Gastrocnemius medialis (tissue), 4 donors: Measurements from ENCODE around the gene NAPB.

ENCODE experiments used
- POLR2A ChIP-seq, 2 donors: fragments of 450-650 bp; IDR thresholded peaks; one replicate each; pipeline ENCODE4 v1.6.1; 2017; ENCODE audit warnings: antibody characterized with exemption in 2 of 2, mild to moderate bottlenecking in 2 of 2, moderate library complexity in 2 of 2
- TF ChIP-seq, protein P1 (sequence below), 5 experiments: fragments of 450-650 bp in 3 of 5; fragments of 200-600 bp in 2 of 5; sonication (generic) in 2 of 5; IDR thresholded peaks in 4 of 5; conservative IDR thresholded peaks in 1 of 5; 1 replicate in 4 of 5; 2 replicates in 1 of 5; pipeline ENCODE4 v1.5.1; 2016 to 2019; ENCODE audit warnings: antibody characterized with exemption in 5 of 5, mild to moderate bottlenecking in 3 of 5, moderate library complexity in 3 of 5

DNA sequence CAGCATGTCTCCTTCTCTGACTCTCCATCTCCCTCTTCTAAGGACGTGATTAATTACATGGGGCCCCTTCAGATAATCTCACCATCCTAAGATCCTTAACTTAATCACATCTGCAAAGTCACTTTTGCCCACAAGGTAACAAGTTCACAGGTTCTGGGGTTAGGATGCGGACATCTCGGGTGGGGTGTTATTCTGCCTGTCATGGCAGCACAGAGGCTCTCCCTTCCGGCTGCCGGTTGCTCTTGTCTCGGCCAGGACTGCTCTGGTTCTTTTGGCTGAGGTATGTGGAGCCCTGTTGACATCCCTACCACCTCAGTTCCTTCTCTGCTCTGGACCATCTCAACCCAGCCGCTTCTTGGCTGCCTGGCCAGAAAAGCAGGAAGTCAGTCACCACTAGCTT, 35.6 kb upstream of the NAPB start:
- TF ChIP-seq, protein P1, sequence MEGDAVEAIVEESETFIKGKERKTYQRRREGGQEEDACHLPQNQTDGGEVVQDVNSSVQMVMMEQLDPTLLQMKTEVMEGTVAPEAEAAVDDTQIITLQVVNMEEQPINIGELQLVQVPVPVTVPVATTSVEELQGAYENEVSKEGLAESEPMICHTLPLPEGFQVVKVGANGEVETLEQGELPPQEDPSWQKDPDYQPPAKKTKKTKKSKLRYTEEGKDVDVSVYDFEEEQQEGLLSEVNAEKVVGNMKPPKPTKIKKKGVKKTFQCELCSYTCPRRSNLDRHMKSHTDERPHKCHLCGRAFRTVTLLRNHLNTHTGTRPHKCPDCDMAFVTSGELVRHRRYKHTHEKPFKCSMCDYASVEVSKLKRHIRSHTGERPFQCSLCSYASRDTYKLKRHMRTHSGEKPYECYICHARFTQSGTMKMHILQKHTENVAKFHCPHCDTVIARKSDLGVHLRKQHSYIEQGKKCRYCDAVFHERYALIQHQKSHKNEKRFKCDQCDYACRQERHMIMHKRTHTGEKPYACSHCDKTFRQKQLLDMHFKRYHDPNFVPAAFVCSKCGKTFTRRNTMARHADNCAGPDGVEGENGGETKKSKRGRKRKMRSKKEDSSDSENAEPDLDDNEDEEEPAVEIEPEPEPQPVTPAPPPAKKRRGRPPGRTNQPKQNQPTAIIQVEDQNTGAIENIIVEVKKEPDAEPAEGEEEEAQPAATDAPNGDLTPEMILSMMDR (IDR thresholded peaks at IDR 0.05 in 4 of 5, conservative IDR thresholded peaks at IDR 0.05 in 1 of 5): no peak
- no peak for TF ChIP-seq POLR2A (IDR thresholded peaks at IDR 0.05)
